ENCODE results near the gene MATN1. TPM values are rescaled to one million over a fixed set of nuclear protein-coding genes. Genes with fewer than 3 reads are reported as not detected.
A peak's percentile ranks its signal among the peaks of the same experiment; 100 is the strongest.

The MATN1 gene
- total RNA-seq, 1 experiment from 2014 or later = not detected

DNA sequence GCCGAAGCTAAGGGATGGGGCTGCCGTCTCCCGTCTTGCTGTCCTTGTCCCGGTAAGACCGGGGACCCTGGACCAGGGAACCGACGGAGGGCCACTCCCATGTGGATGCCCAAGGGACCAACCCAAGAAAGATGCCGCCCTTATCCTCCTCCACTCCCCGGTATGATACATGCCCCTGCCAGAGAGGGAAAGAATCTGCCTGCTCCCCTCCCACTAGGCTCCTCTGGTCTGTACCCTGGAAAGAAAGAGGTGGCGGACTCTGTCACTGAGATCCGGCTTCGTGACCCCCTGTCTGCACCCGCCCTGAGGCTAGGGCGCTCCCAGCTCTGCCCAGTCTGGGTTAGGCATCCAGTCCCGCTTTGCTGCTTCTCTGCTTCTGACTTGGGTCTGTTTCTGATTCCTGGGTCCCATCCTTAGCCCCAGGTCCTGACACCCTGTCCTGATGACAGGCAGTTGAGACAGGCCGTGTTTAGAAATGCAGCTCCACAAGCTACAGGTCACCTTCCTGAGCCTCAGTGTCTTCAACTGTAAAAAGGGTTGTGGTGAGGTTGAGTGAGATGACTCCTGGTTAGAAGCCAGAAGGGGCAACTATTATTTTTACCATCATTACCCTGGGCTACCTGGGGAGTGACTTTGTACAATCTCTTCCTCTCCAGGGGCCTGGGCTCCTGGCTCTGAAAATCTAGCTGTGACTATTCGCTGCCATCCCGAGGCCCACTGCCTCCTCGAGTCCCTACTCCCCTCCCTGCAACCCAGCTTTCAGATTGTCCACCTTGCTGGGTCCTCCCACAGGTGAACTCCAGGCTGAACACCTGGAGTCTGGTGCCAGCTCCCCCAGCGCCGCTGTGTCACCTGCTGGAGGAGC, 3.7 kb downstream of the MATN1 start:
- DNase-seq (ENCODE audit: low spot score) = peak; percentile 84

DNA sequence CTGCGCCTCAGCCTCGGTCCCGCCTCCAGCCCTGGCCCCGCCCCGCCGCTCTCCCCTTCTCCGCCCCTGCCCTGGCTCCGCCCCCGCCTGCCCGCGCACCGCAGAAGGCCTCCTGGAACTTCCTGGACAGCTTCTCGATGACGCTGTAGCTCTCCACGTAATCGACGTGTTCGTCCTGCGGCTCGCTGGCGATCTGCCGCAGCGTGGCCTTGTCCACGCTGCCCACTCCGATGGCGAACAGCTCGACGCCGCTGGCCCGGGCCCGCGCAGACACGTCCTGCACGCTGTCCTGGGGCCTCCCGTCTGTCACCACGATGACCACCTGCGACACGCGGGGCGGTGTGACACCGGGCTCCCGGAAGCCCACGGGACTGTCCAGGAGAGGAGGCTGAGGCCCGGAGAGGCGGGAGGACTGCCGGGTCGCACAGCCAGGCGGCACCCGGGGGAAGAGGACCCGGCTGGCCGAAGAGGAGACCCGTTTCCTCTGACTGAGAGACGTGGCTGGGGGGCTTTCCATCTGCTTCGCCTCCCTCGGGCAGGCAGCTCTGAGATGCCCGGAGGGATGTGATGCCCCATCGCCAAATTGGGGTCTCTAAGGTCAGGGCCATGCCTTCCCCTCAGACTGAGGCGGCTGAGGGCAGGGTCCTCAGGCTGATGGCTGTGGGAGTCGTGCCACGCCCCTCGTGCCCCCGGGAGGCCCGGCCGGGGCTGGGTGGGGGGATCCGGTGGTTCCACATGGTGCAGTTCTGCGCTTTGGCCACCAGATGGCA, 4.6 kb downstream of the MATN1 start:
- DNase-seq (ENCODE audit: low spot score) = peak; percentile 91

DNA sequence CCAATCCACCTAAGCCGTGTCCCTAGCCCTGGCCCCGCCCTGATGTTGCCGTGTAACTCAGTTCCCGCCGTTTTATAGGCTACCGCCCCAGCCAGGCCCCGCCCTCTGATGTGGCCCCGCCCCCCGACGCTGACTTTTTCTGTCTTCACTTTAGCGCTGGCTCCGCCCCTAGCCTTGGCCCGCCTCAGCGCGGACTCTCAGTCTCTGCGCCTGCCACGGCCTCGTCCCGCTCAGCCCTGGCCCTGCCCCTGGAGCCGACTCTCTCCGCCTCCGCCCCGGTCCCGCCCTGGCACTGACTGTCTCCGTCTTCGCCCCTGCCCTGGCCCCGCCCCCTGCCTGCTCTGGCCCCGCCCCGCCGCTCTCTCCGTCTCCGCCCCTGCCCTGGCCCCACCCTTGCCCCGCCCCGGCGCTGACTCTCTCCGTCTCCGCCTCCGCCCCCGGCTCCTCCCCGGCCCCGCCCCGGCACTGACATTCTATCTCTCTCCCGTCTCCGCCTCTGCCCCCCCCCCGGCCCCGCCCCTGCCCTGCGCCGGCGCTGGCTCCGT, 5.2 kb downstream of the MATN1 start:
- DNase-seq (ENCODE audit: low spot score) = peak; percentile 98

DNA sequence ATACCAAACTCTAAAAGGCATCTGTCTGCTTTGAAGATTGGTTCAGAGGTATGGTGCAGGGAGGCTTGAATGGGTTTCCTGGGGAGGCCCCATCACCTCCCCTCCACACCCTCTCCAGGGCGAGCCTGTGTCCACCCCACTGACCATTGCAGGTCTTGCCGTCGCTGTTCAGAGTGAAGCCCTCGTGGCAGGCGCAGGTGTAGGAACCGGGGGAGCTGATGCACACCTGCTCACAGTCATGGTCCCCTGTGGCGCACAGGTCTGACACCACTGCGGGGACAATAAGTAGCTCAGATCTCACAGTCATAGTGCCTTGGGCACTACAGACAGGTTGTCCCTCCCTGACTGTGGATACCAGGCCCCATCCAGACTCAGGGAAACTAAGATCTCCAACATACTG, 6.7 kb downstream of the MATN1 start:
- DNase-seq (ENCODE audit: low spot score) = no peak

DNA sequence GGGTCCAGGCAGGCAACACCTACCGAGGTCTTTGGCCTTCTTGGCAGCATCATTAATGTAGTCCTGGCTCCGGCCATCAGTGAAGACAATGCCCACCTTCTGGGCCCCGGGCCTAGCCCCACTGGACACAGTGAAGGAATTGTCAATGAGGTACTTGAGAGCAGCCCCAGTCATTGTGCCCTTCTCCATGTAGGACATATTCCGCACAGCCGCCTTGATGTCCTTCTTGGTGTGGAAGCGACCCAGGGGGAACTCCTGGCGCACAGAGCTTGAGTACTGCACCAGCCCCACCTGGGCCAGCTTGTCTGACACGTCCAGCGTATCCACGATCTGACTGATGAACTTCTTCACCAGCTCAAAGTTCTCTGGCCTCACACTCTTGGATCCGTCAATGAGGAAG, 7.5 kb downstream of the MATN1 start:
- DNase-seq (ENCODE audit: low spot score) = no peak

DNA sequence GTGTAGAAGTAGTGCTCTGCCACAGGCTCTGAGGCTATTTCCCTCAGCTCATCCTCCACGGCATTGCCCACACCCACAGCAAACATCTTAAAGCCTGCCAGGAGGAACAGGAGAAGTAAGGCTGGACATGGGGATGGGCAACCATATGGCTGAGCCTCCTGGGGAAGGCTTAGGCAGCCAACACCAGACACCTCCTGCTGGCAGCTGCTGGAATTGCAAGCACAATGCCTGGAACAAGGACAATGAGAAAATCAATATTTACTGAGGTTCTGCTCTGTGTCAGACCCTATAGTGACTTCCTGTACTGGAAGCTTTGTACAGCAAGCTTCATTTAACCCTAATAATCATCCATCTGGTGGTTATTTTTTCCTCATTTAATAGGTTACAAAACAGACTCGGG, 8.2 kb downstream of the MATN1 start:
- DNase-seq (ENCODE audit: low spot score) = peak; percentile 42

DNA sequence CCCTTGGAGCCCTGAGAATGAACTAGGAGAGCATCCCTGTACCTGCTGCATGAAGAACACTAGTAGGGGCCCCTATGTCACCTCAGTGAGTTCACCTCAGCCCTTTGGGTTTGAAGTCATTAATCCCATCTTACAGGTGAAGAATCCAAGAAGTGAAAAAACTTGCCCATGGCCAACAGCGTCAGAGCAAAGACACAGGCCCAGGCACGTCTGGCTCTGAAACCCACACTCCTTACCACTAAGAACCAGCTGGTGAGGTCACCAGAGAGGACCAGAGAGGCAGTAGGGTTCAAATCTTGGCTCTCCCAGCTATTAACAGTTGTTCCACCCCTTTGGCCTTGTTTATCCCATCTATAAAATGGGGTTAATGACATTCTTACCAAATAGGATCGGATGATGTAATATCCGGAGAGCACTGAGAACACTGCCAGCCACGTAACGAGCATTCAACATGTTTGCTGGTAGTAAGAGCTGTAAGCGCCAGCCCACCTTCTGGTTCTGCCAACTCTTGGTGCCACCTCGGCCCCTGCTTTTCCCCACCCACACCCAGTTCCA, 8.8 kb downstream of the MATN1 start:
- no peak for DNase-seq (ENCODE audit: low spot score)

DNA sequence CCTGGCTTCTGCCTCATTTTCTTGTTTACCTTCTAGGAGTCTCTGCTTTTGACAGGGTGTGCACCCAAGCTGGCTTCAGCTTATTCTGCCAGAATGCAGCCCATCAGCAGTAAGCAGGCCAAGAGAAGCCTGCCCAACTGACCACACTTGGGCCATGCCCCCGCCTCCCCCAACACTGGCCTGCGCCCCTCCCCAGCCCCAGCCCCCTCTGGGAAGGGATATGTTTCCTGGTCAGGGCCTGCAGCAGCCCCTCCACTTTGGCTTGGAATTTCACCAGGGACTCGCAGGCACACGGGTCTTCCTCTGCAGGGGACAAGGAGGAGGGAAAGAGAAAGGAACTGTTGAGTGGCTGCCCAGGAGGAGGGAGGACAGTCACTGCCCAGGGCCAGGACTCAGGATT, 9.4 kb downstream of the MATN1 start:
- DNase-seq (ENCODE audit: low spot score) = no peak

DNA sequence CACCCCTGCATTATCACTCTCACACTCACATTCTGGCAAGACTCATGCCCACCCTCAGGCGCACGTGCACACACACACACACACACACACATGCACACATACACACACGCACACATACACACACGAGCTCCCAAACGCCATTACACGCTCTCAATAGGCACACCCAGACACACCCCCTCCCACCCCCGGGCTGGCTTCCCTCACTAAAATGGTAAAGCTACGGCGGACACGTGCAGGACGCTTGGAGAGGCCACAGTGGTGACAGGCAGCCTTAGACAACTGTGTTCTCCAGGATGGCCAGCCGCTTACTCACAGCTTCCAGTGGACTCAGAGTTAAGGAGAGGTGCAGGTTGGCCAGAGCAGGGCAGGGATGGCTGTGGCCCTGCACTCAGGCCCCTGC, 10.1 kb downstream of the MATN1 start:
- DNase-seq (ENCODE audit: low spot score) = no peak

DNA sequence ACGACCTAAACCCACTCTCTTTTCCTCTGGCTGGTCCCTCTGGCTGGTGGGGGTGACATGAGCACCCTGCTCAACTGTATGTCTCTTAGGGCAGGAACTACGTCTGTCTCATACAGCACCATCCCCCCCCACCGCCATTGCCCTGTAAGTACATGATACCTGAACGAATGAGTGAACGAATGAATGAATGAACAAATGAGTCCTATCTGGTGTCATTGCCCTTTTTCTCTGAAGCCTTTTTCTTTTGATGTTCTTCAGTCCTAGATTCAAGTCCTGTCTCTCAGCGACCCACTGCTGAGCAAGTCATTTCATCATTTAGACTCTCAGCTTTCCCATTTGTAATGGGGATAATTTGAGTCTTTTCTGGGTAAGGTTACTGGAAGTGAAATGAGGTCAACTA, 10.8 kb downstream of the MATN1 start:
- no peak for DNase-seq (ENCODE audit: low spot score)

DNA sequence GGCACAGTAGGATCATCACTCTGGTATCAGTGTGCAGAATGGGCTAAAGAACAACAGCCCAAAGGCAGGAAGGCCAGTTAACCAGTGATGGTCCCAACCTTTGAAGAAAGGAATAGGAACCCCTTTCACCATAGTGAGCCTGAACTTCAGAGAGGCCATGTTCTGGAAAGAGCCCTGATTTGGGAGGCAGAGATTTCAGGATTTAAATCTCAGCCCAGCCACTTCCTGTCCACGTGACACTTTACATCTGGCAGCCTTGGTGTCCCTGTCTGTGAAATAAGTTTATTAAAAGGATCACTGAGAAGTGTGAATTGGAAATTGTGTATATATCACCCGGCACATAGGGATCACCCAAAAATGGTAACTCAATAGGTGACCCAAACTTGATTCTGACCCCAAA, 13.0 kb downstream of the MATN1 start:
- no peak for DNase-seq (ENCODE audit: low spot score)

DNA sequence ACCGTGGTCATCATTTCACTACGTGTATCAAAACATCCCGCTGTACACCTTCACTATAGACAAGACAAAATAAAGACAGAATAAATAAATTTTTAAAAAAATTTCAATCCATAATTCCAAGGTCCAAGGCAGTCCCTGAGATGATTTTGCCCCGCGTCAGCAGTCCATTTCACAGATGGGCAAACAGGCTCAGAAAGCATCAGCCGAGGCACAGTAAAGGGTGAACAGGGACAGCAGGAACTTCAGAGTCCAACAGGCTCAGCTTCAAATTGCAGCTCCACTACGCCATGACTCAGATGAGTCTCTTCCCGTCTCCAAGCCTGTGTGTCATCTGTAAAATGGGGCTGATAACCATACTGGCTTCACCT, 15.0 kb downstream of the MATN1 start:
- DNase-seq (ENCODE audit: low spot score) = no peak

DNA sequence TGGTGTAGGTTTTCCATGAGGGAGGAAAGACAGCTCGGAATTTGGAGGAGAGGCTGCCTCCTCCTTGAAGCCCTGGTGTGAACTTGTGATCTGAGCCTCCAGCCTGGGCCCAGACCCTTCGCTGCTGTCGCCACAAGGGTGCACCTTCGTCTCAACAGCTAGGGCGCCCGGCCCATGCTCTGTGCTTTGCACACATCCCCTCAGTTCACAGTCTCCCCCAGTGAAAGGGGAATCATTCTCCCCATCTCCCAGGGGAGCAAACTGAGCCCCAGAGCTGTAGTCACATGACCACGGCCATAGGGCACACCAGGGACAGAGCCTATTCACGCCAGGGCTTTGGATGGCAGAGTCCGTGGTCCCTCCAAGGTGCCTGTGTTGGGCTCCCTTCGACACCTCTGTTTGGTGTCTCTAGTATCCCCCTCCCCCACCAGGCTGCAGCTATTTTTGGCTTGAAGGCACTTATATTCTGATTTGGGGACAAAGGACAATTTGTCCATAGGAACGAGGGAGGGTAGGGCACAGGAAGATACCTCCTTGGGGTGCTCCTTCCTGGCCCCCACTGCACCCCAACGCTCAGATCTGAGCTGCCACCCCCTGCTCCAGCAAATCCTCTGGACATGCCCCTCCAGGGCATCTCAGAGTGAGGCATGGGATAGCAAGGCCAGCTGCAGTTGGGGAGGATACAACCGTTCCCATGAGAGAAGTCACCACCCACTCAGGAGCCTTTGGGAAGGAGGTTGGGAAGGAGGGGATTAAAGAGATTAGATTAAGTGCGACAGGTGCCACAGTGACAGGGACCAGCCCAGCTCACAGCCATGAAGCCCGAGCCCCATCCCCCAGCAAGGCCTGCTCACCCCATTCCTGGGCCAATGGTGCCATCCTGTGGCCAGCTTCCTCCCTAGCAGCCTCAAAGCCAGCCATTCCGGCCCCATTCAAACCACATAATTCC, 15.7 kb downstream of the MATN1 start:
- DNase-seq (ENCODE audit: low spot score) = peak; percentile 83

DNA sequence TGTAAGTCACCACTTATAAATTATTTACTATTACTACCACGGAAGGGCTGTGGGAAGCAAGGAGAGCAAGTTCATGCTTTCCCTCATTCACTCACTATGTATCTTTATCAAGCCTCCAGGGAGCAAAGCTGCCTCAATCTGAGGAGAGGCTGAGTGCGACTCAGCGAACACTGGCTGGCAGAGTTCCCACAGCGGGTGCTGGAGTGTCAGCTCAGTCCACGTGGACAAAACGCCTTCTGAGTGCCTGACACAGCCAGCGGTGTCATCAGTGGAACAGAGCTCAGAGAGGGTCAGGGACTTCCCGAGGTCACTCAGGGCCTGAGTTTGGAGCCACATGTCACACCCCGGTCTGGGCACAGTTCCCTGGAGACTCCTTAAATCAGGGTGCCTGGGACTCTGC, 16.9 kb downstream of the MATN1 start:
- no peak for DNase-seq (ENCODE audit: low spot score)

DNA sequence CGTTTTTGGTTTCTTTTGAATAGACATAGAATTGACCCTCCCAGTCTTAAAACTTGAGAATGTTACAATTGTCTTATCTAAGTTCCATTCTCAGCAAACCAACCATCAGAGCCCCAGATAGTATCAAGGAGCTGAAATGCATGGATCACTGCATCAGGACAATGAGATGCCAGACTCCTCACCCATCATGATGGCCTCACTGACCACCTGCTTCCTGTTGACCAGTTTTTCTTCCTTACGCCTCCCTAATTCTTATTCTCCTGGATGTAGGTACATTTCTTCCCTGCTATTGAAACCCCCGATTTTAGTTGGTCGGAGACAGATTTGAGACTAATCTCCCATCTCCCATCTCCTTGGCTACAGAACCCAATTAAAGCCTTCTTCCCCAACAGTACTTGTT, 17.7 kb downstream of the MATN1 start:
- no peak for DNase-seq (ENCODE audit: low spot score)

DNA sequence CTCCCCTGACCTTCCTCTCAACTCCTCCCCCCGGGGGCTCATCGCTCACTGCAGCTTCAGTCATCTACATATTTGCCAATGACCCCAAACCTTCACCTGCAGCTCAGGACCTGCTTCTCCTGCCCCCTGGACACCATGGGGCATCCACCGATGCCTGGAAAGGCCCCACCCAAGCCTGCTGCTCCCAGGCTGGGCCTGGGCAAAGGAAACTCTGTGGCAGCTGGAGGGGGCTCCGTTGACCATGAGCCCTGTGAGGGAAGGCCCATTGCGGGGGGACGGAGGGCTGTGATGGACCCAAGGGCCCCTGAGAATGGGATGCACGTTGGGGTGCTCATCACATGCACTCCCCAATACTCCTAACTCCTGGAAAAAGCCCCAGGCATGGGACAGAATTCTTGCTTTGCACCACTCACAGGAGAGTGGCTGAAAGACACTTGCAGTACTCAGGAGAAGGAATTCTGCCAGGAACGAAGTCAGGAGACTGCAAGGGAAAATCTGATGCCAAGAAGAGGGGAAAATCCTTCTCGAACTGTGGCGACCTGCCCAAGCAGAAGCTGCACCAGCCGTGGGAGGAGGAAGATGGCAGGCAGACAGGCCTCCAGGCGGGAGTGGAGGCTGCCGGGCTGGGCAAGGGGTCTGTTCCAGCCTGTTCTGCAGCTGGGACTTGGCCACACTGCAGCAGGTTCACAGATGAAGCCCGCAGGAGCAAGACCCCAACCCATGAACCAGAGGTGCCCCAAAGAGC, 18.4 kb downstream of the MATN1 start:
- no peak for DNase-seq (ENCODE audit: low spot score)

DNA sequence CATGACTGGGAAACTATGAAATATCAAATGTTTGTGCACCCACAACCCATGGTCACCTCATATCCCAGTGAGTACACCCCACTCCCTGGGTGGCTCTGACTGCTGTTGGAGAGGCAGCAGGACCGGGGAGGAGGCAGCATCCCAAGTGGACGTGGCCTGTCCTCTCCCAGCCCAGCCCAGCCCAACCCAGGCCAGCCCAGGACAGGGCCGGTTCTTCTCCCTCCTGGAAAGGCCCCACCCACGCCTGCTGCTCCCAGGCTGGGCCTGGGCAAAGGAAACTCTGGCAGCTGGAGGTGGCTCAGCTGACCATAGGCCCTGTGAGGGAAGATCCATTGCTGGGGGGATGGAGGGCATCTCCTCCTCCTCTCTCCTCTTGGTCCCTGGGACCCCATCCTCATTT, 19.1 kb downstream of the MATN1 start:
- no peak for DNase-seq (ENCODE audit: low spot score)

DNA sequence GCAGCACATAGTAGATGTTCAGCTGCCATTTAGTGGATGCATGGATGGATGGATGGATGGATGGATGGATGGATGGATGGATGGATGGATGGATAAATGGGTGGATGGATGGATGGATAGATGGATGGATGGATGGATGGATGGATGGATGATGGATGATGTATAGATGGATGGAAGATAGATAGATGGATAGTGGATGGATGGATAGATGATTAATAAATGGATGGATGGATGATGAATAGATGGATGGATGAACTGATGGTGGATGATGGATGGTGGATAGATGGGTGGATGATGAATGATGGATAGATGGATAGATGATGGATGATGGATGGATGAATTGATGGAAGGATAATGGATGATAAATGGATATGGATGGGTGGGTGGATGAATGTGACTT, 20.6 kb downstream of the MATN1 start:
- no peak for DNase-seq (ENCODE audit: low spot score)

DNA sequence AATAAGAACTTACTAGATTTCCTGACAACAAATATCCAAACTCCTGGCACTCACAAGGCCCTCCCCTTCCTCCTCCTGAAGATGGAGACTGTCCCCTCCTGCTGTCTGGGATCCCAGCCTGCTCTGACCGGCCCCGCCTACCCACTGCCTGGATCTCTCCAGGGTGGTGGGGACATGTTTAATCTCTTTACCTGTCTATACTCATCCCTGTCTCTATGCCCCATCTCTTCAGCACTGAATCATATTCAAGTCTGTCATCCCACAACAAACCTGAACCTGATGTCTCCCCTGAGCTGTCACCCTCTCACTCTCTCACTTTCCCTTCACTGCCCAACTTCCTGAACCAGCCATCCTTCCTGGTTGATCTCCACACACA, 22.1 kb downstream of the MATN1 start:
- DNase-seq (ENCODE audit: low spot score) = no peak

DNA sequence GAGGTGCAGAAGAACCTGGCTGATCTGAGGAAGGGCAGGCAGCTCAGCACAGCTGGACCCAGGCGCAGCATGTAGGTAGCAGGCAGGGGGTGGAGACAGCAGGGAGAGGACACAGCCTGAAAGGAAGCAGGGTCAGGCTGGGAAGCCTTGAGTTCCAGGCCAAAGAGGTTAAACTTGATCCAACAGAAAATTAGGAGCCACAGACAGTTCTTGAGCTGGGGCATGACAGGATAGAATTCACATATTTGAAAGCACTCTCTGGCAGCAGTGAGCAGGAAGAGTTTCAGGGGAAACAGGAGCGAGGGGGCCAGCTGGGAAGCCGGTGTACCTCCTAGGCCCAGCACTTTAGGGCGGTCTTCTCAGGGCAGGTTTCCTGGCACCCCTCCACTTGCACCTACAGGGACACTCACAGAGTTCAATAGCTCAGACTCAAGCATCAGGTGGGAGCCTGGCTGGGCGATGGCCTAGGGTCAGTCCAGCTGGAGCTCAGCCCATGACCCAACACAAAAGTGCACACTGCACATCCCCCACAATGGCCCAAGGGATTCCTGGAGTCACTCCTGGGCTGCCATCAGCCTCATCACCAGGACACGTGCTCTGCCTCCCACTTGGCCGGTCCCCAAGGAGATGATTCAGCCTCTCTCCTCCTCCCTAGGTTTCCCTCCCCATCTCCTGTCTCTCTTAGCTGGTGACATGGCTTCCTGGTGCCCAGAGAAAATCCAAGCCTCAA, 22.7 kb downstream of the MATN1 start:
- DNase-seq (ENCODE audit: low spot score) = no peak
